ENCODE measurements around the gene HELT. TPM values are rescaled to one million over a fixed set of nuclear protein-coding genes. Genes with fewer than 3 reads are reported as not detected.

HELT gene
- not detected in 2 replicates for total RNA-seq (2013; cell fraction: nucleolus; rRNA removed)
- total RNA-seq (2014; rRNA removed) (not detected in 2 replicates), total RNA-seq (2014; rRNA removed; fragmentation: Illumina TruSeq; extraction: Trizol) (not detected in 2 replicates), total RNA-seq (2021) (not detected in 2 replicates), polyA plus RNA-seq (2011; rRNA removed) (not detected in 2 replicates), polyA plus RNA-seq (2014; fragmentation: Illumina TruSeq; extraction: Trizol) (not detected in 2 replicates), polyA plus RNA-seq (2014; fragmentation: Nextera tagmentation; extraction: Ambion mirVana) (not detected), polyA plus RNA-seq (2014; rRNA removed) (not detected in 2 replicates), polyA plus RNA-seq (2016; fragmentation: Nextera tagmentation; extraction: Ambion mirVana) (not detected), polyA minus RNA-seq (2011; rRNA and poly(A)+ RNA removed) (not detected in 2 replicates), Bru-seq, nascent RNA (not detected), BruChase-seq, experiment 1, labeled RNA remaining after a 6-hour chase (not detected), BruChase-seq, experiment 2, labeled RNA remaining after a 2-hour chase (not detected)
- polyA plus RNA-seq (2011; ENCODE audit: low read depth) = not detected
- polyA plus RNA-seq (2011; cell fraction: cytosol; rRNA removed) = not detected in 2 replicates
- polyA plus RNA-seq (2011; cell fraction: nucleus; rRNA removed) = not detected in 2 replicates
- polyA plus RNA-seq (2012) = not detected in 2 replicates
- polyA minus RNA-seq (2011; cell fraction: cytosol; rRNA and poly(A)+ RNA removed) = not detected in 2 replicates
- polyA minus RNA-seq (2011; cell fraction: nucleus; rRNA and poly(A)+ RNA removed) = not detected in 2 replicates
- long read RNA-seq, experiment 1 = 0 reads
- long read RNA-seq, experiment 2 = 0 reads

- Histone ChIP-seq H3K4me1 (ENCODE audit: control insufficient read depth, insufficient read depth, low read length) (no peaks in the 10 kb centered on the region), H3K4me3 (no peak within 1 kb of the TSS), H3K4me2 (ENCODE audit: control insufficient read depth, insufficient read depth) (no peak within 1 kb of the TSS), H3K36me3 (ENCODE audit: control insufficient read depth in 2 of 2, insufficient read depth in 2 of 2, low read length in 1 of 2) (no peaks in the 10 kb centered on the region), H3K27me3 (replicated peaks in 1 of 2; ENCODE audit: control insufficient read depth in 2 of 2, insufficient read depth in 2 of 2, low read length in 1 of 2) (peaks cover 14 to 27% of the 10 kb centered on the region in 2 experiments), H3K9me3 (replicated peaks; ENCODE audit: control insufficient read depth, insufficient read depth, low read length) (no peaks in the 10 kb centered on the region), H4K20me1 (ENCODE audit: control insufficient read depth, insufficient read depth) (no peaks in the 10 kb centered on the region; the same call in 1 of the 2 replicates), H3K79me2 (ENCODE audit: control insufficient read depth, insufficient read depth, low read length) (no peaks in the 10 kb centered on the region), H3K27ac (ENCODE audit: control insufficient read depth, insufficient read depth) (no peak within 1 kb of the TSS), H3K9ac (ENCODE audit: control insufficient read depth, insufficient read depth, low read length) (no peak within 1 kb of the TSS), H2AFZ (ENCODE audit: control insufficient read depth, low read depth, low read length) (no peak within 1 kb of the TSS)
- 13% methylated on average over 56 of the region's 58 CpGs for WGBS (ENCODE audit: insufficient coverage, insufficient replicate concordance, low lambda C conversion rate, missing lambda C conversion rate)
- FAIRE-seq (no peak), DNase-seq (ENCODE audit: low read depth, low spot score) (no peak), ATAC-seq (no peak)
- ChIA-PET SMC1A (ENCODE audit: uncharacterized antibody, unreplicated experiment) (no interaction called here), RAD21 (ENCODE audit: unreplicated experiment) (no interaction called here), CTCF (interaction anchor here (1.1 kb wide), 1 partner anchor 273 kb away, joined by 3 read pairs; no protein-coding TSS in a partner anchor), POLR2A (no interaction called here)
- BruUV-seq (replicated peaks) = no TSS peak
- TF ChIP-seq RELA (IDR thresholded peaks at IDR 0.05; ENCODE audit: borderline replicate concordance, partially characterized antibody) (no peak), CBX5 (IDR thresholded peaks at IDR 0.05; ENCODE audit: low read depth) (no peak), POLR2AphosphoS2 (IDR thresholded peaks at IDR 0.05; ENCODE audit: low read depth, low read length) (no peak), USF2 (IDR thresholded peaks at IDR 0.05; ENCODE audit: borderline replicate concordance, low read depth, low read length) (no peak), NFXL1 (IDR thresholded peaks at IDR 0.05; ENCODE audit: borderline replicate concordance) (no peak), USF1 (IDR thresholded peaks at IDR 0.05; ENCODE audit: borderline replicate concordance, extremely low read length, insufficient read depth, low read depth, low read length) (no peak), ZBTB4 (CRISPR knock-in tag; IDR thresholded peaks at IDR 0.05) (no peak), TARDBP (IDR thresholded peaks at IDR 0.05; ENCODE audit: borderline replicate concordance) (no peak), SREBF1 (IDR thresholded peaks at IDR 0.05; ENCODE audit: low read length) (no peak), ZNF274 (IDR thresholded peaks at IDR 0.05; ENCODE audit: insufficient read depth, insufficient read length) (no peak)
- in situ Hi-C loops (cut with MboI) (no loop called here), intact Hi-C loops (cut with micrococcal nuclease; ENCODE audit: unreplicated experiment) (no loop called here)
Observed at GRCh38 chr4:185017964-185018772, at the start of gene HELT. Gene HELT, plus strand, starts transcription at chr4:185018490. Its CDS starts 439 bp downstream, at chr4:185018929.

All from GM12878 (cell line).